M059J (cell line): ENCODE data around the gene NPFF. TPM values are rescaled to one million over a fixed set of nuclear protein-coding genes. Genes with fewer than 3 reads are reported as not detected.

Experiments
- DNase-seq: peaks from one replicate; pipeline ENCODE4 v3.0.0-alpha.2; 2012; ENCODE audit warnings: low read depth
- total RNA-seq: library from RNA; depleted of rRNA; stranded (reverse); fragments of >200 nt; shearing (Covaris generic); gene quantifications from 2 replicates; pipeline ENCODE4 v1.2.3, GENCODE V29; 2014

Gene NPFF
- total RNA-seq, 1 experiment from 2014 or later, result not detected

- no peak for DNase-seq
Measured at GRCh38 chr12:53514628-53515290, 7.5 kb upstream of the NPFF start.

GRCh38 chr12:53513712-53514410, 6.6 kb upstream of the NPFF start:
- no peak for DNase-seq

DNA sequence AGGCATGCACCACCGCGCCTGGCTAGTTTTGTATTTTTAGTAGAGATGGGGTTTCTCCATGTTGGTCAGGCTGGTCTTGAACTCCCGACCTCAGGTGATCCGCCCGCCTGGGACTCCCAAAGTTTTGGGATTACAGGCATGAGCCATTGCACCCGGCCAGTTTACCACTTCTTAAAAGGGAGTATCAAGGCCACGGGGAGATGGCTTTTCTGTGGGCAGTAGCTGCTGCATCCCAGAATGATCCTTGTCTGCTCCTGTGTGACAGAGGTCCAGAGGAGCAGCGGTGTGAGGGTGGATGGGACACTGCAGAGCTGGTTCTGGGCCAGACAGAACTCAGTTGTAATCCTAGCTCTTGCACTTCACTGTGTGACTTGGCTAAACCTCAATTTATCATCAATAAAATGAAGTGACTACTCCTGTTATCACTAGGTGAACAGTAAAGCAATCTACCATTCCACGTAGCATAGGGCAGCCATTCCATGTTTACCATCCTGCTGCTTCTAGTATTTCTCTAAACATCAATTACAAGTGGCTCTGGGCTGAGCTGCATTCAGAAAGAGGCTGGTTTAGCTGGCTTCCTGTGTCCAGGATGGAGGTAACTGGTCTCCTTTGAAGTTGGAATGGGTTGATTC, 3.0 kb upstream of the NPFF start:
- no peak for DNase-seq

DNA sequence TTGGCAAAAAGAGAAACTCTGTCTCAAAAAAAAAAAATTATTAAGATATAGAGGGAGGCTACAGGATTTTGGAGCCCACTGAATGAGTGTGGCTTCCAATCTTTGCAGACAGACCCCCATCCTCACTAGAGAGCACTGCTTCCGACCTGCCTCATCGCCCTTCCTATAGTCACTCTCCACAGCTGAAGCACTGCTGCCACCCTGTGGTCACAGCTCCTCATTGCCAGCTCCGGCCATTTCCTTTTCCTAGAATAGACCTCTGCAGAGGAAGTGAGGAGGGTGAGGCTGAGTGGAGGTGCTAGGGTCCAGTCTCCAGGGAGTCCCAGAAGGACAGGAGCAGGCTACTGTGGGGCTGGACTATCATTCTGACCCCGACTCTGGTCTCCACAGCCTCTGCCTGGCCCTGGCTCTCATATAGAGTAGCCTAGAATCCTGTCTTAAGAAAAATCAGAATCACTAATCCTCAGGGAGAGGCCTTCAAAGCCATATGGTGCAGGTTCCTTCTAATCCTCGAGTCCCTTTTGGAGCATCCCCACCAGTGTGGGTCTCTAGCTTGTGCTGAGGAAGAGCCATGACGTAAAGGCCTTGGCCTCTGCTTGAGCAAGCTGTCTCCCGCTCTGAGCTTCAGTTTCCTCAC, 1.4 kb upstream of the NPFF start:
- DNase-seq, result peak; percentile 74

DNA sequence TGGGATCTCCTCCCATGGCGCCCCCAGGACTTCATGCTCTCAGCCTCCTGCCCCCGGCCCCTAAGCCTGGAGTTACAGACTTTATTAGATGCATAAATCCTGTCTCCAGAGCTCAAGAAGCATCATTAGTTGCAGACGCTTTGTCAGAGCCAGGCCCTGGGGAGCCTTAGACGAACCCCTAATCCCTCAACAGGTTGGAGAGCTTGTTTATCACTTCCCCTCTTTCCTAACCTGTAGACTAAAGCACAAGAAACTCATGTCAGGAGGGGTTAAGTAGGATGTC, 260 bp upstream of the NPFF start:
- no peak for DNase-seq

- DNase-seq, result no peak
Measured at GRCh38 chr12:53506450-53506785, 866 bp downstream of the NPFF start.

GRCh38 chr12:53505555-53506449, 1.5 kb downstream of the NPFF start:
- peak; percentile 62 for DNase-seq

- peak; percentile 78 for DNase-seq
Measured at GRCh38 chr12:53505086-53505485, 2.2 kb downstream of the NPFF start.

- no peak for DNase-seq
Measured at GRCh38 chr12:53504004-53504920, 3.0 kb downstream of the NPFF start.

DNA sequence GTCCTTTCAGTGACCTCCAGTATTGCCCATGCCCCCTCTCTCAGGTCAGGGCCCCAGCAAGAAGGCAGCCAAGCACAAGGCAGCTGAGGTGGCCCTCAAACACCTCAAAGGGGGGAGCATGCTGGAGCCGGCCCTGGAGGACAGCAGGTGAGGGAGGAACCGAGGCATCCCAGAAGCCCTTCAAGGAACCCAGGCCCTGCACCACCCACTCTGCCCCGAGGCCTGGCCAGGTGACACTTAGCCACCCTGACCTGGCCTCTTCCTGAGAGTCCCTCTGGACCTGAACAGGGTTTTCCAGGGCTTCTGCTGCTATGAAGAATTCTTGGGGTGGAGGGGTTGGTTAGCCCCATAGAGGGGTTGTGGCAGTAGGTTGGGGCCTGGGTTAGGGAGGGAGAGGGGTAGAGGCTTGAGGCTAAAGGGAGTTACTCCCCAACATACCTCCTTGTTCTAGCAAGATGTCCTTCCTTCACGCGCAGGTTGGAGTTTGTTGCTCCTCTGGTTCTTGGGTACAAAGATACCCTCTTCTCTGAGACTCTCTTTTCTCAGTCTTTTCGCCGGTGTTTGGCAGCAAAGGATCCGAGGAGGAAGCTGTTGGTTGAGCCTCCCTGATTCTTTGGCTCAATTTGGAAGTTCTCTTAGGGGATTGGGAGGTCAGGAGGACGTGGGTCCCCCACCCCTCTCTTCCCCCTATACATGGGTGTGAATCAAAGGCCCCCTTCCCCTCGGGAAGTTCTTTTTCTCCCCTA, 4.1 kb downstream of the NPFF start:
- no peak for DNase-seq

- DNase-seq, result no peak
Measured at GRCh38 chr12:53502331-53502730, 5.0 kb downstream of the NPFF start.

GRCh38 chr12:53501615-53502181, 5.6 kb downstream of the NPFF start:
- no peak for DNase-seq

GRCh38 chr12:53500776-53501614, 6.3 kb downstream of the NPFF start, which contains the start of gene TARBP2:
Gene TARBP2, plus strand, starts transcription at chr12:53501283. Its CDS starts 126 bp downstream, at chr12:53501409.
- peak; percentile 99 for DNase-seq

GRCh38 chr12:53500142-53500775, 7.0 kb downstream of the NPFF start:
- peak; percentile 65 for DNase-seq

- DNase-seq, result peak; percentile 58
Measured at GRCh38 chr12:53499266-53500141, 7.8 kb downstream of the NPFF start, which contains the start of gene MAP3K12. Gene MAP3K12, minus strand, starts transcription at chr12:53499458. Its CDS starts 12,067 bp downstream, at chr12:53487391.

GRCh38 chr12:53498235-53498630, 9.1 kb downstream of the NPFF start:
- DNase-seq, result no peak

DNA sequence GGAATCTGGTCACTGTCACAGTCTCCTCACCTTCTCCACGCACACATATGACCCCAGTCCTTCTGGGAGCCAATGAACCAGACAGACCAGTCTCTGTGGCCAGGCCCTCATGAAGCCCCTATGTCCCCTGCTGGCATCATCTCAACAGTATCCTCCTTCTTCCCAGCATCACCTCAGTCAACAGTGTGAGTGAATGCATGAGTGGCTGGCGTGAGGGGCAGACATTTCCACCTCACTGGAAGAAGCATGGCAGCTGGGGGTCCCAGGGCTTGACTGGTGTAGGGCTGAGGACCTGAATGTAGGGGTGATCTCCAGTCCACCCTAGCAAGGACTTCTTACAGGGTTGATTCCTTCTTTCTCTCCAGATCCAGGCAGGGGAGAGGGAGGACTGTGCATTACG, 9.8 kb downstream of the NPFF start:
- DNase-seq, result no peak
